Measurements from ENCODE around the gene TMEM185B. TPM values are rescaled to one million over a fixed set of nuclear protein-coding genes. Genes with fewer than 3 reads are reported as not detected.
A peak's percentile ranks its signal among the peaks of the same experiment; 100 is the strongest.

The TMEM185B gene
- total RNA-seq, 1 donor from 2014 or later: 19.9 TPM

GRCh38 chr2:120230515-120231471 is 7.6 kb upstream of the TMEM185B start:
- Mint-ChIP-seq H3K36me3 (ENCODE audit: insufficient read depth) (no peaks in the 10 kb centered on the region), H3K27ac (no peak overlapping the region), H3K27me3 (peaks cover 34% of the 10 kb centered on the region), H3K4me3 (ENCODE audit: low read depth) (no peak overlapping the region), H3K4me1 (ENCODE audit: low read depth) (peaks cover 7% of the 10 kb centered on the region), H3K9me3 (ENCODE audit: low read depth) (no peaks in the 10 kb centered on the region)
- no peak for DNase-seq (ENCODE audit: low spot score, unreplicated experiment)
- no peak for TF ChIP-seq CTCF (IDR thresholded peaks at IDR 0.05; ENCODE audit: unreplicated experiment)

- H3K27ac Mint-ChIP-seq: no peak overlapping the region
- no peak for DNase-seq (ENCODE audit: low spot score, unreplicated experiment)
- H3K4me1 Mint-ChIP-seq (ENCODE audit: low read depth): peaks cover 8% of the 10 kb centered on the region
- no peak overlapping the region for H3K4me3 Mint-ChIP-seq (ENCODE audit: low read depth)
- H3K36me3 Mint-ChIP-seq (ENCODE audit: insufficient read depth): no peaks in the 10 kb centered on the region
- peaks cover 43% of the 10 kb centered on the region for H3K27me3 Mint-ChIP-seq
- no peak for TF ChIP-seq CTCF (IDR thresholded peaks at IDR 0.05; ENCODE audit: unreplicated experiment)
- H3K9me3 Mint-ChIP-seq (ENCODE audit: low read depth): no peaks in the 10 kb centered on the region
Observed at GRCh38 chr2:120229341-120229740, 6.1 kb upstream of the TMEM185B start.

- DNase-seq (ENCODE audit: low spot score, unreplicated experiment): no peak
- no peak for TF ChIP-seq CTCF (IDR thresholded peaks at IDR 0.05; ENCODE audit: unreplicated experiment)
- H3K36me3 Mint-ChIP-seq (ENCODE audit: insufficient read depth): no peaks in the 10 kb centered on the region
- H3K27ac Mint-ChIP-seq: no peak overlapping the region
- no peaks in the 10 kb centered on the region for H3K9me3 Mint-ChIP-seq (ENCODE audit: low read depth)
- H3K4me3 Mint-ChIP-seq (ENCODE audit: low read depth): no peak overlapping the region
- peaks cover 8% of the 10 kb centered on the region for H3K4me1 Mint-ChIP-seq (ENCODE audit: low read depth)
- peaks cover 43% of the 10 kb centered on the region for H3K27me3 Mint-ChIP-seq
Observed at GRCh38 chr2:120228503-120228902, 5.3 kb upstream of the TMEM185B start.

- Mint-ChIP-seq H3K4me3 (ENCODE audit: low read depth) (no peak overlapping the region), H3K4me1 (ENCODE audit: low read depth) (peaks cover 8% of the 10 kb centered on the region), H3K27me3 (peaks cover 43% of the 10 kb centered on the region), H3K9me3 (ENCODE audit: low read depth) (peaks cover under 1% of the 10 kb centered on the region), H3K27ac (no peak overlapping the region), H3K36me3 (ENCODE audit: insufficient read depth) (peaks cover under 1% of the 10 kb centered on the region)
- no peak for DNase-seq (ENCODE audit: low spot score, unreplicated experiment)
- TF ChIP-seq CTCF (IDR thresholded peaks at IDR 0.05; ENCODE audit: unreplicated experiment): no peak
Observed at GRCh38 chr2:120227111-120227991, 4.2 kb upstream of the TMEM185B start.

GRCh38 chr2:120226316-120226715 is 3.1 kb upstream of the TMEM185B start:
- Mint-ChIP-seq H3K9me3 (ENCODE audit: low read depth) (peaks cover 4% of the 10 kb centered on the region), H3K4me3 (ENCODE audit: low read depth) (no peak overlapping the region), H3K36me3 (ENCODE audit: insufficient read depth) (peaks cover 9% of the 10 kb centered on the region), H3K4me1 (ENCODE audit: low read depth) (peaks cover 8% of the 10 kb centered on the region), H3K27ac (peak overlapping the region; percentile 38), H3K27me3 (peaks cover 43% of the 10 kb centered on the region)
- DNase-seq (ENCODE audit: low spot score, unreplicated experiment): no peak
- TF ChIP-seq CTCF (IDR thresholded peaks at IDR 0.05; ENCODE audit: unreplicated experiment): no peak

Measured in progenitor cell of endocrine pancreas (in vitro differentiated cells).